ENCODE results near the gene WNK2. TPM values are rescaled to one million over a fixed set of nuclear protein-coding genes. Genes with fewer than 3 reads are reported as not detected.
"Not testable (repeated sequence)": the region's sequence is repeated elsewhere in the genome, so short reads cannot be mapped to it uniquely, and the experiment has no call there.

Gene WNK2
- total RNA-seq, result 123 TPM
- long read RNA-seq, partial matches to known transcripts, result 93 of 150 reads
- long read RNA-seq, other reads (novel, unspliced or antisense), result 56 of 150 reads

- intact Hi-C loops (cut with DNase I), result no loop called here
Measured at GRCh38 chr9:93183663-93184431, at the start of gene WNK2. Gene WNK2, plus strand, starts transcription at chr9:93184139. Its CDS starts 791 bp downstream, at chr9:93184930.

GRCh38 chr9:93134740-93135444, 49.0 kb upstream of the WNK2 start:
- DNase-seq (ENCODE audit: low spot score), result no peak
- intact Hi-C loops (cut with DNase I), result loop anchor here (5.0 to 10.0 kb wide), 2 partner anchors 38 to 440 kb away; partner anchors contain the start of genes CARD19 and PHF2

More at GRCh38 chr9:93183663-93184431, at the start of gene WNK2:
- no peak for DNase-seq (ENCODE audit: low spot score)

- no peak for DNase-seq (ENCODE audit: low spot score)
- intact Hi-C loops (cut with DNase I), result loop anchor here (10.0 kb wide), 1 partner anchor 439 kb away; the partner anchor contains the start of gene PHF2
Measured at GRCh38 chr9:93136011-93136440, 47.9 kb upstream of the WNK2 start.

- intact Hi-C loops (cut with DNase I), result loop anchor here (10.0 kb wide), 1 partner anchor 437 kb away; the partner anchor contains the start of gene PHF2
- no peak for DNase-seq (ENCODE audit: low spot score)
Measured at GRCh38 chr9:93137362-93137761, 46.6 kb upstream of the WNK2 start.

- intact Hi-C loops (cut with DNase I), result loop anchor here (10.0 kb wide), 1 partner anchor 437 kb away; the partner anchor contains the start of gene PHF2
- no peak for DNase-seq (ENCODE audit: low spot score)
Measured at GRCh38 chr9:93138171-93138764, 45.7 kb upstream of the WNK2 start.

GRCh38 chr9:93139365-93140182, 44.4 kb upstream of the WNK2 start:
- DNase-seq (ENCODE audit: low spot score), result no peak
- intact Hi-C loops (cut with DNase I), result loop anchor here (5.0 to 10.0 kb wide), 2 partner anchors 32 to 435 kb away; partner anchors contain the start of gene PHF2

GRCh38 chr9:93141771-93142483, 42.0 kb upstream of the WNK2 start:
- intact Hi-C loops (cut with DNase I), result loop anchor here (5.0 kb wide), 1 partner anchor 35 kb away; no protein-coding TSS in a partner anchor
- no peak for DNase-seq (ENCODE audit: low spot score)

GRCh38 chr9:93143830-93144530, 40.0 kb upstream of the WNK2 start:
- intact Hi-C loops (cut with DNase I), result loop anchor here (5.0 kb wide), 1 partner anchor 37 kb away; no protein-coding TSS in a partner anchor
- no peak for DNase-seq (ENCODE audit: low spot score)

GRCh38 chr9:93146696-93147095, 37.2 kb upstream of the WNK2 start:
- DNase-seq (ENCODE audit: low spot score); intact Hi-C loops (cut with DNase I): not testable (repeated sequence)

GRCh38 chr9:93147632-93148031, 36.3 kb upstream of the WNK2 start:
- no peak for DNase-seq (ENCODE audit: low spot score)
- intact Hi-C loops (cut with DNase I), result no loop called here

GRCh38 chr9:93148721-93149120, 35.2 kb upstream of the WNK2 start:
- no peak for DNase-seq (ENCODE audit: low spot score)
- intact Hi-C loops (cut with DNase I), result no loop called here

GRCh38 chr9:93149361-93149760, 34.6 kb upstream of the WNK2 start:
- no peak for DNase-seq (ENCODE audit: low spot score)
- intact Hi-C loops (cut with DNase I), result no loop called here

GRCh38 chr9:93151097-93151784, 32.7 kb upstream of the WNK2 start:
- intact Hi-C loops (cut with DNase I), result no loop called here
- DNase-seq (ENCODE audit: low spot score), result no peak

GRCh38 chr9:93154293-93154903, 29.5 kb upstream of the WNK2 start:
- intact Hi-C loops (cut with DNase I), result no loop called here
- DNase-seq (ENCODE audit: low spot score), result no peak

GRCh38 chr9:93155716-93156474, 28.0 kb upstream of the WNK2 start:
- no peak for DNase-seq (ENCODE audit: low spot score)
- intact Hi-C loops (cut with DNase I), result no loop called here

- no peak for DNase-seq (ENCODE audit: low spot score)
- intact Hi-C loops (cut with DNase I), result no loop called here
Measured at GRCh38 chr9:93156475-93157008, 27.4 kb upstream of the WNK2 start.

Data from cardiac septum (tissue), 1 donor.